ENCODE data around the gene MYO16.

MYO16 gene

GRCh38 chr13:109251956-109252355 lies 622.5 kb downstream of the MYO16 start:
- Mint-ChIP-seq H3K4me1 (no peaks in the 10 kb centered on the region), H3K36me3 (no peaks in the 10 kb centered on the region), H3K4me3 (no peak overlapping the region), H3K9me3 (peaks cover 5% of the 10 kb centered on the region), H3K27ac (no peak overlapping the region)
- no peak for ATAC-seq
- no peak for DNase-seq (ENCODE audit: low spot score in 2 of 2)

- H3K4me1 Mint-ChIP-seq: no peaks in the 10 kb centered on the region
- DNase-seq (ENCODE audit: low spot score in 2 of 2) (no peak), ATAC-seq (no peak)
- no peak overlapping the region for H3K4me3 Mint-ChIP-seq
- H3K36me3 Mint-ChIP-seq: no peaks in the 10 kb centered on the region
- peaks cover 2% of the 10 kb centered on the region for H3K9me3 Mint-ChIP-seq
- H3K27ac Mint-ChIP-seq: no peak overlapping the region
These were observed 623.9 kb downstream of the MYO16 start for GRCh38 chr13:109253316-109253715.

DNA sequence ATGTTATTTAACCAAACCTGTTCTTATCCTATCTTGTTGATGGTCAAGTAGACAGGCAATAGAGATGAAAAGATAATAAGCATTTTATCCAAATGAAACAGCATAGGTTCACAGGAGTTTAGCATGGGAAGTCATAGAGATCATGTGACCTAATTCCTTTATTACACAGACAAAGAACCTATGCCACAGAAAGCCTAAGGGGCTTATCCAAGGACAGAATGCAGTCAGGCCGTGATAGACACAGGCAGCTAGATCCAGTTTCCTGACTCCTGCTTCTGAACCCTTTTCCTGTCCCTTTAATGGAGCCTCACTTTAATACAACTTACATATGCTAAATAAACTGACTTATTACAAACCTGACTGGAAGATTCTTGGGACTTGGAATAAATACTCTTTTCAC lies 624.9 kb downstream of the MYO16 start:
- Mint-ChIP-seq H3K4me3 (no peak overlapping the region), H3K36me3 (no peaks in the 10 kb centered on the region), H3K27ac (no peak overlapping the region), H3K9me3 (peaks cover 2% of the 10 kb centered on the region), H3K4me1 (no peaks in the 10 kb centered on the region)
- ATAC-seq (no peak), DNase-seq (ENCODE audit: low spot score in 2 of 2) (no peak)

DNA sequence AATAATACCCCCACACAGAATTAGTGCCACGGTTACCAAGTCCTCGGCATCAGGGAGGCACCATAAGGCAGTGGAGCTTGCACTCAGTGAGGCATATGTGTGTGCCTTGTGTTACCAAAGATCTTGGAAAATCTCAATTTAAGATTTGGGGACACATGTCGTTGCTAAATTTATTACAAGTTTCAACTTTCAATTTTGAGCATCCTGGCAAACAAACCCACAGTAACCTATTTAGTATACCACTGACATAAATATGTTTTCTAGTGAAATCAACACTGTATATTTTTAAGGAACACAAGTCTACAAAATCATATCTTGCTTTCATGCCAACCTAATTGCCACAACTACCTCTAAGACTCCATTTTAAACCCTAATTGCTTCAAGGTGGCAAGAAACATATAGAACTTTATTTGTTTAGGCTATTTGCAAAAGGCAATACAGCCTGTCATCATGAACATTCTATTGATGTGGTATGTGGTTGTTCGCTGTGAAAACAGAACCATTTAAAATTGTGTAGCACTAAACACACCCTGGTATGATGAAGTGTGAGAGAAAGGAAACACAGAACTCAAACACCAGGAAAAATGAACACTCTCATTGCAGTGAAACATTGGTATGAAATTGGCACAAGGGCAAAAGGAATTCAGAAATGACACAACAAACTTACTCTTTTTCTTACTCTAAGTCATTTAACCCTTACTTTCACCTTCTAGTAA lies 625.9 kb downstream of the MYO16 start:
- H3K4me3 Mint-ChIP-seq: no peak overlapping the region
- ATAC-seq (no peak), DNase-seq (ENCODE audit: low spot score in 2 of 2) (no peak)
- H3K9me3 Mint-ChIP-seq: peaks cover 2% of the 10 kb centered on the region
- no peak overlapping the region for H3K27ac Mint-ChIP-seq
- no peaks in the 10 kb centered on the region for H3K4me1 Mint-ChIP-seq
- no peaks in the 10 kb centered on the region for H3K36me3 Mint-ChIP-seq

- ATAC-seq: no peak
- no peak for DNase-seq (ENCODE audit: low spot score in 2 of 2)
- no peak overlapping the region for H3K27ac Mint-ChIP-seq
- no peaks in the 10 kb centered on the region for H3K4me1 Mint-ChIP-seq
- H3K36me3 Mint-ChIP-seq: no peaks in the 10 kb centered on the region
- H3K4me3 Mint-ChIP-seq: no peak overlapping the region
- peaks cover 2% of the 10 kb centered on the region for H3K9me3 Mint-ChIP-seq
These were observed 627.7 kb downstream of the MYO16 start for GRCh38 chr13:109256866-109257760.

Data from stimulated activated effector memory CD8-positive, alpha-beta T cell treated with anti-CD3 and anti-CD28 coated beads, Interleukin-12 subunit alpha, Interleukin-12 subunit beta, amount 100 ng/mL, for 72 hours (primary cell).